ENCODE results near the gene MICAL2. TPM values are rescaled to one million over a fixed set of nuclear protein-coding genes. Genes with fewer than 3 reads are reported as not detected.

The MICAL2 gene
- total RNA-seq, 1 donor from 2014 or later: 510 TPM

Other genes starting within 250 kb of the MICAL2 start
- not detected in 2 replicates for gene DKK3, start 102.0 kb upstream of the MICAL2 start, total RNA-seq

Measured in activated CD4-positive, alpha-beta T cell treated with anti-CD3 and anti-CD28 coated beads, Interleukin-2, amount 10 ng/mL, durations not matched to agents 24 days and 14 days (primary cell).